Measurements from ENCODE around the gene SLC34A1. TPM values are rescaled to one million over a fixed set of nuclear protein-coding genes. Genes with fewer than 3 reads are reported as not detected.
"Not testable (repeated sequence)": the region's sequence is repeated elsewhere in the genome, so short reads cannot be mapped to it uniquely, and the experiment has no call there.

Gene SLC34A1
- total RNA-seq, result under 1 TPM; 0.19 to 0.21 TPM

GRCh38 chr5:177384134-177384533 lies at the start of gene SLC34A1:
SLC34A1 (plus strand) TSS chr5:177384434; CDS start chr5:177385742, 1,308 bp downstream.
- Mint-ChIP-seq H3K27me3 (ENCODE audit: low read depth) (no peaks in the 10 kb centered on the region), H3K36me3 (ENCODE audit: insufficient read depth in 2 of 2) (no peaks in the 10 kb centered on the region), H3K4me1 (ENCODE audit: low read depth) (peaks cover 32% of the 10 kb centered on the region), H3K27ac (no peak within 1 kb of the TSS), H3K4me3 (no peak within 1 kb of the TSS), H3K9me3 (no peaks in the 10 kb centered on the region)
- no peak for ATAC-seq (replicated peaks in 1 of 2)
- no peak for DNase-seq

- DNase-seq, result no peak
Measured at GRCh38 chr5:177334781-177335700, 49.2 kb upstream of the SLC34A1 start.

GRCh38 chr5:177335701-177336065 lies 48.6 kb upstream of the SLC34A1 start:
- H3K27me3 Mint-ChIP-seq (ENCODE audit: low read depth), result no peaks in the 10 kb centered on the region
- peaks cover 28% of the 10 kb centered on the region for H3K4me1 Mint-ChIP-seq (ENCODE audit: low read depth)
- DNase-seq (no peak), ATAC-seq (replicated peaks in 1 of 2) (no peak)
- H3K36me3 Mint-ChIP-seq (ENCODE audit: insufficient read depth in 2 of 2), result peaks cover 5 to 31% of the 10 kb centered on the region in 2 donors
- H3K9me3 Mint-ChIP-seq, result no peaks in the 10 kb centered on the region
- H3K4me3 Mint-ChIP-seq, result no peak overlapping the region
- no peak overlapping the region for H3K27ac Mint-ChIP-seq

More at GRCh38 chr5:177334781-177335700, 49.2 kb upstream of the SLC34A1 start:
- no peak overlapping the region for H3K4me3 Mint-ChIP-seq
- H3K27me3 Mint-ChIP-seq (ENCODE audit: low read depth), result no peaks in the 10 kb centered on the region
- H3K36me3 Mint-ChIP-seq (ENCODE audit: insufficient read depth in 2 of 2), result peaks cover 5 to 30% of the 10 kb centered on the region in 2 donors
- no peak for ATAC-seq (replicated peaks in 1 of 2)
- H3K27ac Mint-ChIP-seq, result no peak overlapping the region
- H3K9me3 Mint-ChIP-seq, result no peaks in the 10 kb centered on the region
- H3K4me1 Mint-ChIP-seq (ENCODE audit: low read depth), result peaks cover 23% of the 10 kb centered on the region

- Mint-ChIP-seq H3K9me3 (no peaks in the 10 kb centered on the region), H3K4me3 (no peak overlapping the region), H3K27ac (no peak overlapping the region), H3K27me3 (ENCODE audit: low read depth) (no peaks in the 10 kb centered on the region), H3K36me3 (ENCODE audit: insufficient read depth in 2 of 2) (peaks cover 5 to 31% of the 10 kb centered on the region in 2 donors), H3K4me1 (ENCODE audit: low read depth) (peaks cover 28% of the 10 kb centered on the region)
- peak; percentile 75 to 87 for ATAC-seq (replicated peaks in 1 of 2)
- peak; percentile 40 to 63 for DNase-seq
Measured at GRCh38 chr5:177336112-177336511, 48.1 kb upstream of the SLC34A1 start.

GRCh38 chr5:177336603-177337494 lies 47.4 kb upstream of the SLC34A1 start:
- H3K27me3 Mint-ChIP-seq (ENCODE audit: low read depth), result no peaks in the 10 kb centered on the region
- no peak overlapping the region for H3K27ac Mint-ChIP-seq
- ATAC-seq (replicated peaks in 1 of 2) (no peak), DNase-seq (no peak)
- peaks cover 7 to 35% of the 10 kb centered on the region in 2 donors for H3K36me3 Mint-ChIP-seq (ENCODE audit: insufficient read depth in 2 of 2)
- H3K4me3 Mint-ChIP-seq, result no peak overlapping the region
- H3K4me1 Mint-ChIP-seq (ENCODE audit: low read depth), result peaks cover 28% of the 10 kb centered on the region
- H3K9me3 Mint-ChIP-seq, result no peaks in the 10 kb centered on the region

- DNase-seq (no peak), ATAC-seq (replicated peaks in 1 of 2) (no peak)
- no peak overlapping the region for H3K4me3 Mint-ChIP-seq
- H3K4me1 Mint-ChIP-seq (ENCODE audit: low read depth), result peaks cover 25% of the 10 kb centered on the region
- no peak overlapping the region for H3K27ac Mint-ChIP-seq
- H3K27me3 Mint-ChIP-seq (ENCODE audit: low read depth), result no peaks in the 10 kb centered on the region
- peaks cover 9 to 36% of the 10 kb centered on the region in 2 donors for H3K36me3 Mint-ChIP-seq (ENCODE audit: insufficient read depth in 2 of 2)
- no peaks in the 10 kb centered on the region for H3K9me3 Mint-ChIP-seq
Measured at GRCh38 chr5:177338251-177339106, 45.8 kb upstream of the SLC34A1 start.

GRCh38 chr5:177339107-177339638 lies 45.1 kb upstream of the SLC34A1 start:
- Mint-ChIP-seq H3K4me3 (no peak overlapping the region), H3K27ac (peak overlapping the region; percentile 89), H3K9me3 (no peaks in the 10 kb centered on the region), H3K27me3 (ENCODE audit: low read depth) (no peaks in the 10 kb centered on the region), H3K4me1 (ENCODE audit: low read depth) (peaks cover 30% of the 10 kb centered on the region), H3K36me3 (ENCODE audit: insufficient read depth in 2 of 2) (peaks cover 10 to 35% of the 10 kb centered on the region in 2 donors)
- DNase-seq, result no peak
- ATAC-seq (replicated peaks in 1 of 2), result no peak

GRCh38 chr5:177343000-177343399 lies 41.2 kb upstream of the SLC34A1 start:
- not testable (repeated sequence) for DNase-seq; H3K4me3 Mint-ChIP-seq; ATAC-seq (replicated peaks in 1 of 2); H3K27me3 Mint-ChIP-seq (ENCODE audit: low read depth); H3K27ac Mint-ChIP-seq; H3K9me3 Mint-ChIP-seq
- Mint-ChIP-seq H3K4me1 (ENCODE audit: low read depth) (peaks cover 35% of the 10 kb centered on the region), H3K36me3 (ENCODE audit: insufficient read depth in 2 of 2) (peaks cover 11 to 35% of the 10 kb centered on the region in 2 donors)

GRCh38 chr5:177343777-177344176 lies 40.5 kb upstream of the SLC34A1 start:
- ATAC-seq (replicated peaks in 1 of 2) (no peak), DNase-seq (no peak)
- no peaks in the 10 kb centered on the region for H3K27me3 Mint-ChIP-seq (ENCODE audit: low read depth)
- peaks cover 35% of the 10 kb centered on the region for H3K4me1 Mint-ChIP-seq (ENCODE audit: low read depth)
- H3K27ac Mint-ChIP-seq, result peak overlapping the region; percentile 15
- H3K4me3 Mint-ChIP-seq, result no peak overlapping the region
- peaks cover 11 to 35% of the 10 kb centered on the region in 2 donors for H3K36me3 Mint-ChIP-seq (ENCODE audit: insufficient read depth in 2 of 2)
- H3K9me3 Mint-ChIP-seq, result no peaks in the 10 kb centered on the region

- DNase-seq (no peak), ATAC-seq (replicated peaks in 1 of 2) (no peak)
- Mint-ChIP-seq H3K36me3 (ENCODE audit: insufficient read depth in 2 of 2) (peaks cover 7 to 33% of the 10 kb centered on the region in 2 donors), H3K27ac (no peak overlapping the region), H3K4me1 (ENCODE audit: low read depth) (peaks cover 38% of the 10 kb centered on the region), H3K9me3 (no peaks in the 10 kb centered on the region), H3K27me3 (ENCODE audit: low read depth) (no peaks in the 10 kb centered on the region), H3K4me3 (no peak overlapping the region)
Measured at GRCh38 chr5:177344891-177345290, 39.3 kb upstream of the SLC34A1 start.

GRCh38 chr5:177346820-177347219 lies 37.4 kb upstream of the SLC34A1 start:
- Mint-ChIP-seq H3K9me3 (no peaks in the 10 kb centered on the region), H3K27ac (peak overlapping the region; percentile 65), H3K27me3 (ENCODE audit: low read depth) (no peaks in the 10 kb centered on the region), H3K4me3 (peak overlapping the region in 1 of 2 donors; percentile 68), H3K4me1 (ENCODE audit: low read depth) (peaks cover 41% of the 10 kb centered on the region), H3K36me3 (ENCODE audit: insufficient read depth in 2 of 2) (peaks cover 5 to 23% of the 10 kb centered on the region in 2 donors)
- DNase-seq (no peak), ATAC-seq (replicated peaks in 1 of 2) (no peak)

- no peaks in the 10 kb centered on the region for H3K27me3 Mint-ChIP-seq (ENCODE audit: low read depth)
- DNase-seq (no peak), ATAC-seq (replicated peaks in 1 of 2) (no peak)
- H3K4me3 Mint-ChIP-seq, result peak overlapping the region in 1 of 2 donors; percentile 68
- H3K27ac Mint-ChIP-seq, result peak overlapping the region; percentile 65
- H3K9me3 Mint-ChIP-seq, result no peaks in the 10 kb centered on the region
- peaks cover 5 to 23% of the 10 kb centered on the region in 2 donors for H3K36me3 Mint-ChIP-seq (ENCODE audit: insufficient read depth in 2 of 2)
- peaks cover 46% of the 10 kb centered on the region for H3K4me1 Mint-ChIP-seq (ENCODE audit: low read depth)
Measured at GRCh38 chr5:177347699-177348098, 36.5 kb upstream of the SLC34A1 start.

Measured in activated T-cell treated with anti-CD3 and anti-CD28 coated beads, Interleukin-2, amount 50 U/mL, for 72 hours (primary cell).